Panc1 (cell line): ENCODE results near the gene OR8D2. TPM values are rescaled to one million over a fixed set of nuclear protein-coding genes. Genes with fewer than 3 reads are reported as not detected.

Experiments used
- ATAC-seq: fragments of 200-7000 bp; cut with Tn5 transposase; 2 replicates; pipeline ENCODE4 v1.9.1; 2020; ENCODE audit warnings: mild to moderate bottlenecking, moderate library complexity
- BruUV-seq: library from RNA; stranded (reverse); fragments of 400-500 nt; replicated peaks from 2 replicates; lab custom pipeline; 2021; lab: Mats Ljungman, UMichigan
- CTCF ChIA-PET: fragments of 300-600 bp; sonication (Branson Sonifier 250); formaldehyde crosslinking; loops from one replicate; lab custom pipeline; 2022; ENCODE audit warnings: antibody characterized with exemption; lab: Charles Lee
- POLR2A ChIA-PET: fragments of 300-600 bp; sonication (Branson Sonifier 250); formaldehyde crosslinking; loops from one replicate; lab custom pipeline; 2022; ENCODE audit warnings: antibody characterized with exemption; lab: Charles Lee
- DNase-seq: peaks from one replicate; pipeline ENCODE4 v3.0.0-alpha.2; 2010; ENCODE audit warnings: low read depth, low spot score
- H3K27ac ChIP-seq: 2 replicates; pipeline ENCODE4 v1.5.1; 2011; ENCODE audit warnings: mild to moderate bottlenecking, low read length, inconsistent platforms
- H3K27me3 ChIP-seq: fragments of 200-500 bp; sonication (Bioruptor generic); 2 replicates; pipeline ENCODE4 v1.6.0; 2014; ENCODE audit warnings: low read length, inconsistent platforms; ENCODE audit not compliant: control insufficient read depth, insufficient read depth
- H3K36me3 ChIP-seq: fragments of 200-500 bp; sonication (Bioruptor generic); 2 replicates; pipeline ENCODE4 v1.5.1; 2014; ENCODE audit warnings: inconsistent platforms, mild to moderate bottlenecking, low read length, moderate library complexity; ENCODE audit not compliant: control insufficient read depth, insufficient read depth
- H3K4me1 ChIP-seq: 2 replicates; pipeline ENCODE4 v1.5.1; 2011; ENCODE audit warnings: inconsistent platforms, mild to moderate bottlenecking, low read length, moderate library complexity; ENCODE audit not compliant: control insufficient read depth, insufficient read depth
- H3K4me3 ChIP-seq, 2 experiments: 2 replicates each; pipeline ENCODE4 v1.5.1; 2011 to 2012; ENCODE audit warnings: low read depth in 2 of 2, low read length in 2 of 2, mild to moderate bottlenecking in 2 of 2, inconsistent platforms in 1 of 2, moderate library complexity in 1 of 2
- H3K9me3 ChIP-seq: fragments of 200-500 bp; sonication (Bioruptor generic); 2 replicates; pipeline ENCODE4 v1.5.1; 2014; ENCODE audit warnings: low read depth, mild to moderate bottlenecking, inconsistent platforms, low read length, moderate library complexity; ENCODE audit not compliant: control insufficient read depth, insufficient read depth
- CTCF ChIP-seq: fragments of 450-650 bp; IDR thresholded peaks from 2 replicates; pipeline ENCODE4 v1.5.1; 2017; ENCODE audit warnings: mild to moderate bottlenecking
- POLR2AphosphoS5 ChIP-seq: IDR thresholded peaks from 2 replicates; pipeline ENCODE4 v1.6.1; 2012; ENCODE audit warnings: mild to moderate bottlenecking, low read depth, low read length, moderate library complexity
- REST ChIP-seq, 2 experiments: IDR thresholded peaks; 2 replicates each; pipeline ENCODE4 v1.6.1; 2011 to 2012; ENCODE audit warnings: low read depth in 2 of 2, control low read depth in 1 of 2, low read length in 1 of 2, mild to moderate bottlenecking in 1 of 2, moderate library complexity in 1 of 2; ENCODE audit not compliant: insufficient read depth in 1 of 2
- SIN3A ChIP-seq: IDR thresholded peaks from 2 replicates; pipeline ENCODE4 v1.6.1; 2012; ENCODE audit warnings: low read depth, mild to moderate bottlenecking, low read length, moderate library complexity, borderline replicate concordance; ENCODE audit not compliant: insufficient read depth
- TCF7L2 ChIP-seq: IDR thresholded peaks from 2 replicates; pipeline ENCODE4 v1.6.1; 2011; ENCODE audit warnings: mild to moderate bottlenecking, low read depth, low read length, inconsistent platforms
- in situ Hi-C: cut with HindIII; loops from 2 replicates; pipeline ENCODE4 v1.10.0; 2016; ENCODE audit warnings: low sequenced_read_pairs, low pct_unique_long_range_greater_than_20kb
- intact Hi-C: fragments of 100-400 bp; cut with micrococcal nuclease; formaldehyde crosslinking; loops from one replicate; pipeline ENCODE4 v1.10.0; 2022; ENCODE audit not compliant: unreplicated experiment
- total RNA-seq: library from RNA; stranded (reverse); gene quantifications from one replicate; pipeline ENCODE4 v1.2.1, GENCODE V29; 2021; ENCODE audit not compliant: unreplicated experiment

The OR8D2 gene
- total RNA-seq, 1 experiment from 2014 or later: not detected

GRCh38 chr11:124313131-124313530, 6.9 kb downstream of the OR8D2 start:
- Histone ChIP-seq H3K36me3 (no peaks in the 10 kb centered on the region), H3K9me3 (no peaks in the 10 kb centered on the region), H3K27me3 (no peaks in the 10 kb centered on the region), H3K4me3 (no peak overlapping the region), H3K4me1 (no peaks in the 10 kb centered on the region), H3K27ac (no peak overlapping the region)
- in situ Hi-C loops: no loop called here
- intact Hi-C loops: no loop called here
- TF ChIP-seq REST (IDR thresholded peaks at IDR 0.05; ENCODE audit: insufficient read depth in 1 of 2, low read depth in 2 of 2, low read length in 1 of 2) (no peak), TCF7L2 (no peak), SIN3A (no peak), CTCF (no peak)
- ChIA-PET CTCF (no interaction called here), POLR2A (no interaction called here)
- no peak for ATAC-seq
- DNase-seq: no peak
- no TSS peak for BruUV-seq

GRCh38 chr11:124311670-124312069, 8.3 kb downstream of the OR8D2 start:
- TF ChIP-seq CTCF: no peak
- no peak for TF ChIP-seq TCF7L2
- no peak for TF ChIP-seq SIN3A
- TF ChIP-seq POLR2AphosphoS5: no peak
- TF ChIP-seq REST (IDR thresholded peaks at IDR 0.05; ENCODE audit: insufficient read depth in 1 of 2, low read depth in 2 of 2, low read length in 1 of 2): no peak
- CTCF ChIA-PET: no interaction called here
- DNase-seq (no peak), ATAC-seq (no peak)
- no TSS peak for BruUV-seq
- H3K27me3 ChIP-seq: no peaks in the 10 kb centered on the region
- in situ Hi-C loops (no loop called here), intact Hi-C loops (no loop called here)
- H3K4me1 ChIP-seq: no peaks in the 10 kb centered on the region
- H3K27ac ChIP-seq: no peak overlapping the region
- POLR2A ChIA-PET: no interaction called here
- H3K9me3 ChIP-seq: no peaks in the 10 kb centered on the region
- H3K36me3 ChIP-seq: no peaks in the 10 kb centered on the region
- H3K4me3 ChIP-seq: no peak overlapping the region
